Measurements from ENCODE around the gene AAMP. TPM values are rescaled to one million over a fixed set of nuclear protein-coding genes. Genes with fewer than 3 reads are reported as not detected.

The AAMP gene
- total RNA-seq, 1 donor from 2014 or later = 79.2 TPM

DNA sequence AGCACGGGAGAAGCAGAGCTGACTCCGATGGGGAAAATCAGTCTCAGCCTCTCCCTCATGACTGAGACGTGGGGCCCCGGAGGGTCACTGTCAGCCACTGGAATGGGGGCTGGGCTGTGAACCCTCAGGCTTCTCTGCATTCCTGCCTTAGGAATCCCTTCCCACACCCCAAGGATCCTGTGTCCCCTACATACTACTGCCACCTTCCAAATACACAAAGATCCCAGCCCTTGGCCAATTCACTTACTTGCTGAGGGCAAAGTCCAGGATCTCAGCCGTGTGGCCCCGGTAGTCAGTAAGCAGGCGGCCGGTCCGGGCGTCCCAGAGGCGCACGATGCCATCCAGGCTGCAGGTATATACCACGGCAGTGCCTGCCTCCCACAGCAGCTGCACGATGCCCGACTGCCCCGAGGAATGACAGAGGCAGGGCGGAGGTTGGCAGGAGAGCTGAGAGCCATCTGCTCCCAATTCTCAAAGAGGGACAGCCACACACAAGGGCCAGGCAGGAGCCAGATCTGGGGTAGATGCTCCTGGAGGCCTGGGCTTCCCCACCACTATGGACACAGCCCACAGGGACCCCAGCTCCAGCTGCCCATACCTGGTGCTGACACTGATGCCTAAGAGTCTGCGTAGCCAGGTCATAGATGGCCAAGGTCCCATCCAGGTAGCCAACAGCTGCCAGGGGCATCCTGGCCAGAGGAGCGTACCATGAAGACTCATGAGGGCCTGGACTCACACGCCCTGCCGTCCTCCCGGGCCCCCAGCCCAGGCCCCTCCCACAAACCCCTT, 5.0 kb downstream of the AAMP start:
- no peak for DNase-seq (ENCODE audit: low spot score, unreplicated experiment)
- Mint-ChIP-seq H3K27ac (peak overlapping the region; percentile 69), H3K9me3 (ENCODE audit: low read depth) (no peaks in the 10 kb centered on the region), H3K36me3 (ENCODE audit: insufficient read depth) (peaks cover 19% of the 10 kb centered on the region), H3K27me3 (no peaks in the 10 kb centered on the region), H3K4me3 (ENCODE audit: low read depth) (no peak overlapping the region), H3K4me1 (ENCODE audit: low read depth) (peaks cover 28% of the 10 kb centered on the region)
- TF ChIP-seq CTCF (IDR thresholded peaks at IDR 0.05; ENCODE audit: unreplicated experiment) = no peak

GRCh38 chr2:218263817-218264641, 5.9 kb downstream of the AAMP start:
- Mint-ChIP-seq H3K9me3 (ENCODE audit: low read depth) (no peaks in the 10 kb centered on the region), H3K27ac (peak overlapping the region; percentile 14), H3K36me3 (ENCODE audit: insufficient read depth) (peaks cover 15% of the 10 kb centered on the region), H3K4me3 (ENCODE audit: low read depth) (no peak overlapping the region), H3K4me1 (ENCODE audit: low read depth) (peaks cover 29% of the 10 kb centered on the region), H3K27me3 (no peaks in the 10 kb centered on the region)
- TF ChIP-seq CTCF (IDR thresholded peaks at IDR 0.05; ENCODE audit: unreplicated experiment) = no peak
- no peak for DNase-seq (ENCODE audit: low spot score, unreplicated experiment)

DNA sequence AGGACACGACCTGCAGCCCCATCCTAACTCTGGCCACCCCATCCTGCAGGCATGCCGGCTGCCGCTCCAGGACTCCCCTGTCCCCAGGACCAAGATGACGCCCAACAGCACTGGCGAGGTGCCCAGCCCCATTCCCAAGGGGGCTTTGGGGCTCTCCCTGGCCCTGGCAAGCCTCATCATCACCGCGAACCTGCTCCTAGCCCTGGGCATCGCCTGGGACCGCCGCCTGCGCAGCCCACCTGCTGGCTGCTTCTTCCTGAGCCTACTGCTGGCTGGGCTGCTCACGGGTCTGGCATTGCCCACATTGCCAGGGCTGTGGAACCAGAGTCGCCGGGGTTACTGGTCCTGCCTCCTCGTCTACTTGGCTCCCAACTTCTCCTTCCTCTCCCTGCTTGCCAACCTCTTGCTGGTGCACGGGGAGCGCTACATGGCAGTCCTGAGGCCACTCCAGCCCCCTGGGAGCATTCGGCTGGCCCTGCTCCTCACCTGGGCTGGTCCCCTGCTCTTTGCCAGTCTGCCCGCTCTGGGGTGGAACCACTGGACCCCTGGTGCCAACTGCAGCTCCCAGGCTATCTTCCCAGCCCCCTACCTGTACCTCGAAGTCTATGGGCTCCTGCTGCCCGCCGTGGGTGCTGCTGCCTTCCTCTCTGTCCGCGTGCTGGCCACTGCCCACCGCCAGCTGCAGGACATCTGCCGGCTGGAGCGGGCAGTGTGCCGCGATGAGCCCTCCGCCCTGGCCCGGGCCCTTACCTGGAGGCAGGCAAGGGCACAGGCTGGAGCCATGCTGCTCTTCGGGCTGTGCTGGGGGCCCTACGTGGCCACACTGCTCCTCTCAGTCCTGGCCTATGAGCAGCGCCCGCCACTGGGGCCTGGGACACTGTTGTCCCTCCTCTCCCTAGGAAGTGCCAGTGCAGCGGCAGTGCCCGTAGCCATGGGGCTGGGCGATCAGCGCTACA, 7.0 kb downstream of the AAMP start:
- TF ChIP-seq CTCF (IDR thresholded peaks at IDR 0.05; ENCODE audit: unreplicated experiment) = no peak
- H3K4me3 Mint-ChIP-seq (ENCODE audit: low read depth) = no peak overlapping the region
- H3K4me1 Mint-ChIP-seq (ENCODE audit: low read depth) = peaks cover 29% of the 10 kb centered on the region
- H3K27ac Mint-ChIP-seq = no peak overlapping the region
- H3K27me3 Mint-ChIP-seq = no peaks in the 10 kb centered on the region
- H3K36me3 Mint-ChIP-seq (ENCODE audit: insufficient read depth) = peaks cover 15% of the 10 kb centered on the region
- no peaks in the 10 kb centered on the region for H3K9me3 Mint-ChIP-seq (ENCODE audit: low read depth)
- DNase-seq (ENCODE audit: low spot score, unreplicated experiment) = no peak

DNA sequence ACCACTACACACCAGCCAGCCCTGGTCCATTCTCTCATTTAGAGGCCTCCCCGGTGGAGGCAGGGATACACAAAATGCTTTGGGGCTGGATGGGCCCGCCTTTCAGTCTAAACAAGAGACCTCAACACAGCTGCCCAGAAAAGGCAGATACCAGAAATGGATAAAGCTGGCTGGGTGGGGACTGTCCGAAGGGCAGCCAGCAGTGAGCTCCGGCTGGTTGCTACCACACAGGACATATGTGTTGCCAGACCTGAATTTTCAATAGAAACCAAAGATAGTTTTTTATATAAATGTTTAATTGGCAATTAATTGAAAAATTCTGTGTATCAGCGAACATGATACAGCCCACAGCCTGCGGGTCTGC, 7.7 kb downstream of the AAMP start:
- Mint-ChIP-seq H3K27me3 (no peaks in the 10 kb centered on the region), H3K4me3 (ENCODE audit: low read depth) (no peak overlapping the region), H3K27ac (peak overlapping the region; percentile 64), H3K9me3 (ENCODE audit: low read depth) (no peaks in the 10 kb centered on the region), H3K4me1 (ENCODE audit: low read depth) (peaks cover 29% of the 10 kb centered on the region), H3K36me3 (ENCODE audit: insufficient read depth) (peaks cover 11% of the 10 kb centered on the region)
- no peak for DNase-seq (ENCODE audit: low spot score, unreplicated experiment)
- no peak for TF ChIP-seq CTCF (IDR thresholded peaks at IDR 0.05; ENCODE audit: unreplicated experiment)

Data from progenitor cell of endocrine pancreas (in vitro differentiated cells).